HepG2 (cell line): ENCODE results near the gene URI1. TPM values are rescaled to one million over a fixed set of nuclear protein-coding genes. Genes with fewer than 3 reads are reported as not detected.

Experiments
- ATAC-seq: fragments of 200-7000 bp; cut with Tn5 transposase; 3 replicates; pipeline ENCODE4 v1.9.1; 2020; ENCODE audit warnings: mild to moderate bottlenecking, moderate library complexity
- BruUV-seq: library from RNA; stranded (reverse); fragments of 400-500 nt; replicated peaks from 2 replicates; lab custom pipeline; 2021; lab: Mats Ljungman, UMichigan
- CTCF ChIA-PET: fragments of 300-600 bp; formaldehyde crosslinking; extraction: SDS; loops from one replicate; lab custom pipeline; 2021; ENCODE audit warnings: low total read pairs, inconsistent platforms, low intra/inter-chr PET ratio; lab: Yijun Ruan, JAX
- POLR2A ChIA-PET: fragments of 350-600 bp; sonication (Branson Sonifier 250); formaldehyde crosslinking; loops from one replicate; lab custom pipeline; 2020; ENCODE audit warnings: antibody characterized with exemption, inconsistent platforms; lab: Yijun Ruan, JAX
- DNase-seq: peaks from one replicate; pipeline ENCODE4 v3.0.0-alpha.2; 2015; ENCODE audit warnings: low spot score
- FAIRE-seq: peaks from 3 replicates; lab custom pipeline; 2011; peaks lifted over from hg19 to GRCh38; lab: Jason Lieb, UNC
- H2AFZ ChIP-seq: one replicate; pipeline ENCODE4 v1.6.1; 2011; ENCODE audit warnings: low read length, inconsistent platforms
- H3K27ac ChIP-seq: fragments of 300-600 bp; 3 replicates; pipeline ENCODE4 v1.8.0; 2011; ENCODE audit warnings: mixed run types, mild to moderate bottlenecking, mixed read lengths, low read length, inconsistent platforms; ENCODE audit not compliant: insufficient read depth; ENCODE audit errors: extremely low read length
- H3K27me3 ChIP-seq, 2 experiments: fragments of 200-600 bp in 1 of 2; 2 replicates in 1 of 2; 3 replicates in 1 of 2; pipeline versions ENCODE4 v1.6.0 to v1.8.0; 2011; ENCODE audit warnings: low read length in 2 of 2, mild to moderate bottlenecking in 2 of 2, moderate library complexity in 2 of 2, inconsistent platforms in 1 of 2; ENCODE audit not compliant: insufficient read depth in 2 of 2, control insufficient read depth in 1 of 2
- H3K36me3 ChIP-seq, 2 experiments: fragments of 200-600 bp in 1 of 2; replicated peaks in 1 of 2; 2 replicates in 1 of 2; 3 replicates in 1 of 2; pipeline versions ENCODE4 v1.5.1 to v1.8.0; 2011; ENCODE audit warnings: low read length in 2 of 2, inconsistent platforms in 1 of 2; ENCODE audit not compliant: insufficient read depth in 2 of 2, control insufficient read depth in 1 of 2
- H3K4me1 ChIP-seq: 2 replicates; pipeline ENCODE4 v1.5.1; 2012; ENCODE audit warnings: low read length, inconsistent platforms; ENCODE audit not compliant: insufficient read depth
- H3K4me2 ChIP-seq: 2 replicates; pipeline ENCODE4 v1.6.0; 2011; ENCODE audit warnings: low read depth, low read length, inconsistent platforms
- H3K4me3 ChIP-seq, 3 experiments: fragments of 200-600 bp in 1 of 3; sonication (generic), shearing (Covaris generic) in 1 of 3; replicated peaks in 1 of 3; 2 replicates each; pipeline ENCODE4 v1.5.1; 2011 to 2016; ENCODE audit warnings: low read length in 3 of 3, inconsistent platforms in 2 of 3, low read depth in 2 of 3, mild to moderate bottlenecking in 2 of 3, control low read depth in 1 of 3, mixed read lengths in 1 of 3; ENCODE audit not compliant: insufficient read depth in 1 of 3
- H3K79me2 ChIP-seq: one replicate; pipeline ENCODE4 v1.6.1; 2011; ENCODE audit warnings: low read length, inconsistent platforms; ENCODE audit not compliant: insufficient read depth
- H3K9ac ChIP-seq: 2 replicates; pipeline ENCODE4 v1.6.0; 2011; ENCODE audit warnings: mild to moderate bottlenecking, low read depth, low read length, inconsistent platforms; ENCODE audit not compliant: insufficient read depth
- H3K9me3 ChIP-seq: 2 replicates; pipeline ENCODE4 v1.5.1; 2012; ENCODE audit warnings: mild to moderate bottlenecking, low read length
- H4K20me1 ChIP-seq: 2 replicates; pipeline ENCODE4 v1.6.0; 2011; ENCODE audit warnings: inconsistent platforms, mild to moderate bottlenecking, low read length, moderate library complexity; ENCODE audit not compliant: insufficient read depth
- AFF4 ChIP-seq: sonication (generic); formaldehyde crosslinking; IDR thresholded peaks from 2 replicates; pipeline ENCODE4 v1.4.0; 2020; ENCODE audit warnings: missing genetic modification reagents
- ATF6 ChIP-seq: sonication (generic); formaldehyde crosslinking; conservative IDR thresholded peaks from 2 replicates; pipeline ENCODE4 v1.4.0; 2020; ENCODE audit warnings: missing genetic modification reagents
- CHD2 ChIP-seq: IDR thresholded peaks from 2 replicates; pipeline ENCODE4 v1.6.1; 2011; ENCODE audit warnings: low read depth, low read length, improper control_type of control experiment
- CHD4 ChIP-seq: fragments of 200-600 bp; sonication (generic); IDR thresholded peaks from 2 replicates; pipeline ENCODE4 v1.7.0; 2017; ENCODE audit warnings: mild to moderate bottlenecking, low read length, borderline replicate concordance
- FOXK1 ChIP-seq: sonication (generic); formaldehyde crosslinking; IDR thresholded peaks from 2 replicates; pipeline ENCODE4 v1.4.0; 2020; ENCODE audit warnings: low read depth, missing genetic modification reagents, borderline replicate concordance
- FOXO1 ChIP-seq: sonication (generic); formaldehyde crosslinking; IDR thresholded peaks from 2 replicates; pipeline ENCODE4 v1.4.0; 2020; ENCODE audit warnings: missing genetic modification reagents
- HMG20B ChIP-seq: conservative IDR thresholded peaks from 2 replicates; pipeline ENCODE4 v1.6.1; 2016; ENCODE audit warnings: missing genetic modification reagents, missing compliant biosample characterization
- HMGXB4 ChIP-seq, 2 experiments: sonication (generic) in 1 of 2; formaldehyde crosslinking in 1 of 2; IDR thresholded peaks; 2 replicates each; pipeline versions ENCODE4 v1.4.0 to v1.6.1; 2018 to 2020; ENCODE audit warnings: missing genetic modification reagents in 2 of 2, borderline replicate concordance in 1 of 2, low read depth in 1 of 2, mild to moderate bottlenecking in 1 of 2, missing biosample characterization in 1 of 2
- HOMEZ ChIP-seq: IDR thresholded peaks from 2 replicates; pipeline ENCODE4 v1.6.1; 2016; ENCODE audit warnings: low read depth
- IRX3 ChIP-seq: sonication (generic); formaldehyde crosslinking; IDR thresholded peaks from 2 replicates; pipeline ENCODE4 v1.8.1; 2023; ENCODE audit warnings: mild to moderate bottlenecking, low read depth, missing genetic modification reagents, borderline replicate concordance
- MED8 ChIP-seq: sonication (generic); formaldehyde crosslinking; IDR thresholded peaks from 2 replicates; pipeline ENCODE4 v1.8.1; 2023; ENCODE audit warnings: mild to moderate bottlenecking, missing genetic modification reagents; ENCODE audit not compliant: insufficient replicate concordance
- NBN ChIP-seq: fragments of 450-650 bp; conservative IDR thresholded peaks from 2 replicates; pipeline ENCODE4 v1.6.1; 2017
- SMAD9 ChIP-seq: sonication (generic); formaldehyde crosslinking; IDR thresholded peaks from 2 replicates; pipeline ENCODE4 v1.5.1; 2020; ENCODE audit warnings: mild to moderate bottlenecking, missing genetic modification reagents
- ZKSCAN1 ChIP-seq: fragments of 150-350 bp; IDR thresholded peaks from 2 replicates; pipeline ENCODE4 v1.6.1; 2014; ENCODE audit warnings: low read length
- ZNF670 ChIP-seq: sonication (generic); formaldehyde crosslinking; IDR thresholded peaks from 2 replicates; pipeline ENCODE4 v1.8.0; 2022; ENCODE audit warnings: mild to moderate bottlenecking, missing genetic modification reagents, borderline replicate concordance
- ZNF75D ChIP-seq: sonication (generic); formaldehyde crosslinking; IDR thresholded peaks from 2 replicates; pipeline ENCODE4 v1.8.1; 2023; ENCODE audit warnings: missing genetic modification reagents, mild to moderate bottlenecking, borderline replicate concordance
- WGBS: methylation state at CpG from one replicate; pipeline ENCODE4 v1.1.6; 2017; ENCODE audit warnings: low lambda C conversion rate; 5-methylcytosine and 5-hydroxymethylcytosine counted together
- in situ Hi-C: cut with HindIII; loops from 2 replicates; pipeline ENCODE4 v1.10.0; 2017; ENCODE audit warnings: low pct_unique_long_range_greater_than_20kb; ENCODE audit not compliant: extremely low pct_ligation_motif_present
- intact Hi-C: fragments of 100-400 bp; cut with micrococcal nuclease; formaldehyde crosslinking; loops from one replicate; pipeline ENCODE4 v1.10.0; 2022; ENCODE audit not compliant: unreplicated experiment
- polyA plus RNA-seq, 8 experiments: library from polyadenylated mRNA; depleted of rRNA in 3 of 8; stranded (reverse) in 7 of 8; unstranded in 1 of 8; fragments of >200 nt; fragmentation: Illumina TruSeq in 4 of 8; extraction: Trizol in 4 of 8; gene quantifications; 2 replicates each; pipeline versions ENCODE4 v1.2.1 to v1.2.3, GENCODE V29; 2011 to 2016; ENCODE audit warnings: low read depth in 4 of 8, missing spikeins in 1 of 8, mixed read lengths in 1 of 8; ENCODE audit not compliant: insufficient read depth in 1 of 8
- total RNA-seq, 5 experiments: library from RNA; depleted of rRNA; stranded (reverse); fragments of >200 nt; fragmentation: Illumina TruSeq; extraction: Trizol; gene quantifications; 2 replicates each; pipeline ENCODE4 v1.2.3, GENCODE V29; 2016; ENCODE audit warnings: low read depth in 1 of 5

URI1 gene
- total and polyA plus RNA-seq, 2 of the 13 experiments (the other 11 are each of a cell fraction or from before 2014, with no cell fraction given), result 43.6 to 67.9 TPM

- 95% methylated on average over 4 of the region's 4 CpGs for WGBS
- no peak for ATAC-seq
- POLR2A ChIA-PET, result no interaction called here
- H2AFZ ChIP-seq, result no peak overlapping the region
- H4K20me1 ChIP-seq, result no peaks in the 10 kb centered on the region
- no peak overlapping the region for H3K27ac ChIP-seq
- no peaks in the 10 kb centered on the region for H3K9me3 ChIP-seq
- H3K36me3 ChIP-seq, result no peaks in the 10 kb centered on the region
- no peaks in the 10 kb centered on the region for H3K79me2 ChIP-seq
- in situ Hi-C loops (no loop called here), intact Hi-C loops (no loop called here)
- CTCF ChIA-PET, result no interaction called here
- no peaks in the 10 kb centered on the region for H3K27me3 ChIP-seq
- BruUV-seq, result no TSS peak
- no peak for DNase-seq
- no peaks in the 10 kb centered on the region for H3K4me1 ChIP-seq
- no peak overlapping the region for H3K4me3 ChIP-seq
- FAIRE-seq, result no peak
- H3K9ac ChIP-seq, result no peak overlapping the region
- H3K4me2 ChIP-seq, result no peak overlapping the region
- TF ChIP-seq SMAD9 (CRISPR knock-in tag), result no peak
- TF ChIP-seq CHD4, result no peak
- no peak for TF ChIP-seq ZKSCAN1
- TF ChIP-seq ZNF670 (CRISPR knock-in tag), result no peak
- TF ChIP-seq HMGXB4 (CRISPR knock-in tag; IDR thresholded peaks at IDR 0.05; ENCODE audit: borderline replicate concordance in 1 of 2, low read depth in 1 of 2), result no peak
- no peak for TF ChIP-seq CHD2
- TF ChIP-seq FOXO1 (CRISPR knock-in tag), result no peak
- TF ChIP-seq MED8 (CRISPR knock-in tag), result no peak
- no peak for TF ChIP-seq HMG20B (CRISPR knock-in tag)
- TF ChIP-seq AFF4, result no peak
- no peak for TF ChIP-seq HOMEZ (CRISPR knock-in tag)
- no peak for TF ChIP-seq FOXK1
- no peak for TF ChIP-seq NBN
- TF ChIP-seq ZNF75D (CRISPR knock-in tag), result no peak
- no peak for TF ChIP-seq ATF6 (CRISPR knock-in tag)
- no peak for TF ChIP-seq IRX3 (CRISPR knock-in tag)
These were observed 107.2 kb downstream of the URI1 start for GRCh38 chr19:30049226-30049625.
